GM18867 (cell line): ENCODE data around the gene MRGPRF.

Experiments
- ATAC-seq: cut with Tn5 transposase; IDR thresholded peaks from one replicate; pipeline ENCODE4 v1.9.1; 2021; ENCODE audit warnings: mild to moderate bottlenecking, moderate library complexity; ENCODE audit not compliant: unreplicated experiment

The MRGPRF gene

DNA sequence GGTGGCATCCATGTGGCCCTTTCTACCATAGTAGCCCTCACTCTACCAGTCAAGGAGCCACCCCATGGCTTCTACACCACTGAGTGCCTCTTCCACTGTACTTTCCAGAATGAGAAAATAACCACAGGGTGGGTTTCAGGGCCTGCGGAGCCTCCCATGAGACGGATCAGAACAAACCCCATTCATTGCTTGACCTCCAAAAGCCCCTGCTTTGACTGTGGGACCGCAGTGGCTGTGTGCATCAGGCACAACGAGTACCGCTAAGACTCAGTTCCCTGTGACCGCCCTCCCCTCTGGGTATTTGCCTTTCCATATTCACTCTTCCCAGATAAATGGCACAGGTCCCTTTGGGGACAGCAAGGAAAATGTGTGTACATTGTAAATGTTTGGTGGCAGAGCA is 11.5 kb upstream of the MRGPRF start:
- ATAC-seq, result no peak

DNA sequence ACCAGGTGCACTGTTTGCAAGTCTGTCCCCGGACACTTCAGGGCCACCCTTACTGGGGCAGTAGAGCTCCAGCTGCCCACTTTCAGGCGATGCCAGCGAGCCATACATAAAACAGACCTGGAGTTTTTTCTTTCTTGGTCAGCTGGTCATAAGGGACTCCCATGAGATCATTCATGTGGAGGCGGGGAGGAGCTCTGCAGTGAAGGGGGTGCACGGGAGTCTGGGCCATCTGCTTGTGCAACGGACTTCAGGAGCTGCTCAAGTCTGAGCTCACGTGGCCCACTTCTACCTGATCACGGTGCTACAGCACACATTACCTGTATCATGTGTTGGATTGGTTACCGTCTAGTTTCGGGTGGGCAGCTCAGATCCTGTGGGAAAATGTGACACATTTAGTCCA is 9.2 kb upstream of the MRGPRF start:
- no peak for ATAC-seq

DNA sequence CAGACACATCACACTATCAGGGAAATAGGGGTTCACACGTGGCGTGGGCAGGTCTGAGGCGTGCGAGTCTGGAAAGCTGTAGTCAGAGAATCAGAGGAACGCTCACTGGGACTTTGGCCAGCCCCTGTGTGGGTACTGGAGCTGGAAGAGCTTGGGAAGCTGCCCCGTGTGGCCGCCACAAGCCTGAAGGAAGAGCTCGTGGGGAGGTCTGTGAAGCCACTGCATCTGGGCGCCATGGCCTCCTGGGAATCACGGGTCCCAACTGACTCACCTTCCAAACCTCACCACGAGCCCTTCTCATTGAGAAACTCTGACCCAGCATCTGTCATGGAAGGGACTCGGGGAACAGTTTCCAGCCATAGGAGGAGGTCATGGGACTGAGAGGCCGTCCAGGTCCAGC is 5.9 kb upstream of the MRGPRF start:
- no peak for ATAC-seq

DNA sequence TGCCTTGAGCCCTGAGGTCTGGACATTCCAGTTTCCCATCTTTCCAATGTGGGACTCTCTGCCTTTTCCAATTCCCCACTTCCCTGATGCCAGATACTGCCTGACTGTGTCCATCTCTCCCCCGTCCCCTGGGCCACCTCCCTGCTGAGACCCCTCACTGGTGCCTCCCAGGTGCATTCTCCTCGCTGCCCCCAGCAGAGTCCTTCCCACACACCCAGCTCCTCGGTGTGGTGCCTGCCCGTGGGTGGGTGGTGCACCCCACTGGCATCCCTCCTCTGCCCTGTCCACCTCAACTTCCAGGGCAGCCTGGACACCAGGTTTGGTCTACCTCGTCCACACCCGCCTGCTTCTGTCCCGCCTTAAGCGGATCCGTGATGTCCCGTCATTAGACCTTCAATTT is 4.9 kb upstream of the MRGPRF start:
- ATAC-seq, result no peak

DNA sequence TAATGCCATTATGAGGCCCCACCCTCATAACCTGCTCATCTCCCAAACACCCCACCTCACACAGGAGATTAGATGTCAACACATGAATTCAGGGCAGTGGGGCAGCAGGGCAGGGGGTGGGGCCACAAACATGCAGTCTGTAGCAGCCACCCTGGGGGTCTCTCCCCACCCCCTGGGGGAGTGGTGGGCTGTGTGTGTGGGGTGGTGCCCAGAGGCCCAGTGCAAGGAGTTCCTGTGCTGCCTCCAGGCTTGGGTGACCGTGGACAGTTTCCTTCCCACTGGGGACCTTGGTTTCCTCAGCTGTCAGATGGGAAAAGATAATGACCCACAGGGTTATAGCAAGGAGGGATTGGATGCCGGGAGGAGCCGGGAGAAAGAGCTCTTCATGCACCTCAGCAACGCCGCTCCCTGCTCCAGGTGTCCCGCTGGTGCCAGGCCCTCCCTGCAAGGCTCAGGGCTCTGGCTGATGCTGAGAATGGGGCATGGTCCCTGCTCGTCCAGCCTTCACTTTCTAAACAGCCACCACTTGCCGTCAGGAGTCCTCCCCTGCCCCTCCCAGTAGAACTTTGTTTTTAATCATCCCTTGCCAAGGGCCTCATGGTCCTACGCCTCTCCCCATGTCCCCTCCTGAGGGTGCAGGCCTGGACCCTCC is 2.0 kb upstream of the MRGPRF start:
- no peak for ATAC-seq

DNA sequence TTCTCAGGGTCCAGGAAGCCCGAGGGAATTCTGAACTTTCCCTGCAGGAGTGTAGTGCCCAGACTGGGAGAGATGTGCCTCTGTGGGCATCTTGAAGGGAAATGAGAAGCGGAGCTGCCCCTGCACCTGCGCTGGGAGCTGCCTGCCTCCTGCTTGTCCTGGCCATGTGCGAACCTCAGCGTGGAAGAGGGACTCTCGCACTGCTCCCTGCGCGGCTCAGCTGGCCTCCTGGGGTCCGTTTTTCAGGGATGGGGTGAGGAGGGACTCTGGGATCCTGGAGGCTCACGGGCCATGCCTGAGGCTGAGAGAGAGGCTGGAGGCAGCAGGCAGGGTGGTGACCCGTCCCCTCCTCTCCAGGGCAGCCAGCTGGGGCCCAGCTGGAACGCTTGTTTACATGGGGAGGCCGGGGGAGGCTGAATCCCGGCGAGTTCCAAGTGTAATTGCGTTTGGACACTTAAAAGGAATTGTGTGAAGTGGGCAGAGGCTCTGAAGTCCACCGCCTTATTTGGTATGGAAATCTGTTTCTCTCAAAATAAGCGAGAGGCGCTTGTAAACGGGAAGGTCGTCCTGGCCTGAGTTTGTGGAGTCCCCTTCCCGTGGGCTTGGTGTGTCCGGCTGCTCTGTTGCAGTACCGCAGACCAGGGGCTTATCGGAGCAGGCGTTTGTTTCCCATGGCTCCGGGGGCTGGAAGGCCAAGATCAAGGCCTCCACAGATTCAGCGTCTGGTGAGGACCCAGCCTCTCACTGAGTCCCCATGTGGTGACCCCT is 1.2 kb upstream of the MRGPRF start:
- no peak for ATAC-seq

DNA sequence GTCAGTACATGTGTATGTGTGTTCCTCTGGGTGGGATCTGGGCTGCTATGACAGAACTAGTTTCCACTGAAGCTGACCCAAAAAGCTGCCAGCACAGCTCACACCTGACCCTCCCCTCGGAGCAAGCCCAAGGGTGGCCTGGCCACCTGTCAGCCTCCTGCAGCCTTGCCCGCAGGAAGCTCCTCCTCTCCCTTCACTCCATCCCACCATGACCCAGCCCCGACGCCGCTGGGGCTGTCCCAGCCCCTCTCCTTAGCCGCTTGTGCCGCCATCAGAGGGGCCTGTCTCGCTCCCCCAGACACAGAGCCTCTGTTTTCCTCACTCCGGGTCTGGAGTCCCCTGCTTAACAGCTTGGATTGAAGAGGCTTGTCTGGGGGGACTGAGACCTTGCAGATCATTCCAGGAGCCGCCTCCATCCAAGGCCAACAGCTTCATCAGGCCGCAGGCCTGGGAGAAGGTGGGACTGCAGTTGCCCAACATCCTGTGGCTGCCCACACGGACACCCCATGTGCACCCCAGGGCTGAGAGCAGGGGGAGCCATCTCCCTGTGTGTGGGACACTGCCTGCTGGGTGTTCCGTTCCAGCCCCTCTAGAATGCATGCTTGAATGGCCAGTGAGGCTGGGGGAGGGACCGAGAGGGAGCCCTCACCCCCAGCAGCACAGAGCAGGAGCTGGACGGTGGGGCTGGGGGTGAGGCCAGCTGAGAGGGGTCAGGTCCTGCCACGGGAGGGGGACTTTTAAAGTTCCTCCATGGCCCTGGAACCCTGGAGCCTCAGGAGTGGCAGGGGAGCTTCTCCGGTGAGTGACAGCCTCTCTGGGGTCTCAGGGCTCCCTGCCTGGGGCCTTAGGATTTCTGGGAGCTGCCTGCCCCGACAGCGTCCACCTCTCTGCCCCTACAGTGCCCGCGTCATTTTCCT is 696 bp downstream of the MRGPRF start:
- no peak for ATAC-seq

DNA sequence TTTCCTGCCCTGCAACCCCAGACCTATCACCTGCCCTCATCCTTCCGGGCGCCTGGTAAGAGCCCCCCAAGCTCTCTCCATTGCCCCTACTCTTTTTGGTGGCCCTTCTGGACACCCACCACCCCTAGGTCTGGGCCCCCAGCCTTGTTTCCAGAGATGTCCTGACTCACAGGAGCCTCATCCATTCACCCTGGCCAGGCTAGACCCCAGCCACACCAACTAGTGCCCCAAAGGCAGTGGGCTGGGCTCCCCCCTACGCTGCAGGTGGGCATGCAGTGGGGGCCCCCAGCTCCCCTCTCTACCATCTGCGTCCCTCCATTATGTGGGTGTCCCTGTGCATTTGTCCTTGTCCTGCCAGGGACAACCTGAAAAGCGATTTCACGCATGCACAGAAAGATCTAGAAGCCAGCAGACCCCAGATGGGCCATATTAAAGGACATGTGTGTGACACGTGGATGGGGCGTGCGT is 1.4 kb downstream of the MRGPRF start:
- ATAC-seq, result no peak

DNA sequence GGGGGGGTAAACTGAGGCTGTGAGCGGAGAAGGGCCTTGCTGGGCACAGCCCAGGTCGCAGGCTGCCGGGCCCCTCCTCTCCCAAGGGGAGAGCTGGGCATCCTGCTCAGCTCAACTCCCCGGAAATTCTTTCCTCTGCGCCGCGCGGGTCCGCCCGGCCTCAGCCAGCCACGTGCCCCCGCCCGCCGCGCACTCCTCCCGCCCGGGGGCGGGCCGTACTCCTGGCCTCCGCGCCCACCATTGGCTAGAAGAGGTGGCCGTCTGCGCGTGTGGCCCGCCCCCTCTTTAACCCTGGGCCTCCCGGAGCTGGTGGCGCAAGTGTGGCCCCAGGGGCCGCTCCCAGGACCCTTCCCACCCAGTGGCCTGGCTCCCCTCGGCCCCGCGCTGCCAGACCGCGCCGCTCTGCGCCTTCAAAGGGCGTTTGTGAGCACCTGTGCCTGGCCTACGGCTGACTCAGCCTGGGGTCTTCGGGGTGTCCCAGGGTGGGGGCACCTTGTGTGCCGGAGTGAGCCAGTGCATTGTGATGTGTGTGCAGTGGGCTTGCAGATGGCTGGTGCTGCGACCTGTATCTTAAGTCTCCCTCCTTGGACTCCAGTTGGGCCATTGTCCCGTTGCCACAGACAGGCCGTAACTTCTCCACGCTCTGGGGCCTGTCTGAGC is 2.0 kb downstream of the MRGPRF start:
- no peak for ATAC-seq

DNA sequence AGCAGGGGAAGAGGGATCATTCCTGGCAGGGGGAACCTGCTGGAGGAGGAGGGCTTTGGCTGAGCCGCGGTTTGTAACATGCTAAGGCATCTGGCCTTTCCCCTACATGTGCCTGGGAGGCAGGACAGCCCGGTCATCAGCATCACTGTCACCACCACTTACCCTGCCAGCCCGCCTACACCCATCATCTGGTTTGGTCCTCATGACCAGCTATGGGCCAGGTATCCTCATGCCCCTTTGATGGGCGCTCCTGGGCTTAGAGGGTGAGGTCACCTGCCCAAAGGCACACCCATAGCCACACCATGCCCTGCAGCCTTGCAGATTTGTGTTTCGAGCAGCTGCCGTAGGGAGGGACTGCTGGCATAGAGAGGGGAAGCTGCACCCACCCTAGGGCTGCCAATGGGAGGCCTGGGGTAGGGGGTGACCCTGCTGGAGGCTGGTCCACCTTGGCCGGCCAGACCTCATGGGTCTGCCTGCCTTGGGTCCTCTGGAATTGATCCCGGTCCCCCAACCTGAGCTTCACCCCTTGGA is 2.6 kb downstream of the MRGPRF start:
- ATAC-seq, result no peak

DNA sequence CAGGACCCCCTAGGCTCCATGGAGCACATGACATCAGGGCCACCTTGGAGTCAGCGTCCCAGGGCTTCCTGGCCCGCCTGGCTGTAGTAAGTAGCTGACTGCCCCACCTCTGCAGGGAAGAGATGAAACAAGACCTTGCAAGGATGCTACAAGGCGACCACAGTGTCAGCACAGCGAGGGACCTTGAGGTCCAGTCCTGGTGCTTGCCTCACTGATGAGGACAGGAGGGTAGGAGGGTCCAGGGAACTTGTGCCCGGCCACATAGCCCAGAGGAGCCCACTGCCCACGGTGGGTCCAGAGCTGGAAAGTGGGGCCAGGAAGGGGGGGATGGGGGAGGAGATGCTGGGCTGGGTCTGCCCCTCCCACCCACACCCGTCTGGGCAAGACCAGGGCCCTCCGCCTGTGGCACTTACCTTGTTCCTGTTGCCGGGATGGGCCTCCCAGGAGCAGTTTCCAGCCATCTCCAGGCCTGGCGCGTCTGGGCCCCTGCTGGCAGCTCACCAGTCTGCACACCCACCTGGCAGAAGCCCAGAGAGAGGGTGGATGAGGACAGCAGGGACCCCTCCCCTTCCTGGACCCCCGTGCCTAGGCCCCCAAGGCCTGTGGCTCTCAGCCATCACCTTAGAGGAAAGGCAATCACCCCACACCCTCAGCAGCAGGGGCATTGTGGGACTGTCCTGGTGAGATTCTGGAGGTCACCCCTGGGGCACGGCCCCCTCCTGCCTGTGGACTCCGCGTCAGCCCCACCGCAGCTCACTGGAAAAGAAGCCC is 3.4 kb downstream of the MRGPRF start:
- ATAC-seq, result no peak

DNA sequence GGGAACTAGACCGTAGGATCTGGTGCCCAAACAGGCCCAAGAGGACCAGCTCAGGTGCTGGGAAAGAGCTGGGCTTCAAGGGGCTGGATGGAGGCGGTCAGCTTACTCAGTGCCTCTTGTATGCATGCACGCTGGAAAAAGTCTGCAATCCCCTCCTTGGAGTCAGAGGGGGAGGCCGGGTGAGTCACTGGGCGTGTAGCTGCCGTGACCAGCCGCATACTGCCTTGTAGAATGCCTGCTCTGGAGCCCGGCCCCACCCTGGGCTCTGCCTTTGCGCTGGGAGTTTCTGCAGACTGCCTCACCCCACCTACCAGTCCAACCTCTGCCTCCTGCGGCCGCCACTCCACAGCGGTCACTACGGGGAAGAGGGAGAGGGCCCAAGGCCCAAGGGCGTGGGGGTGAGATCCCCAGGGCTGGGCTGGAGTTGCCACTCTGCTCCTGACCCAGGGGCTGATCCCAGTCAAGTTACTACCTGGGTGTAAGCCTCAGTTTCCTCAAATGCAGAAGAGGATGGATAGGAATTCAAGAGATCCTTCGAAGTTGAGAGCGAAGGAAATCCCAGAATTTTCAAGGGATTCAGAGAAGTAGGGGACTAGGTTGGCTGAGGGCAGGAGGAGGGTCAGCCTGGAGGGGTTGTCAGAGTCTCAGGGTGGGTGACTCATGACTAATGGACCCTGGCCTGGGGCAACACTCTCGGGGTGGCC is 4.2 kb downstream of the MRGPRF start:
- no peak for ATAC-seq

DNA sequence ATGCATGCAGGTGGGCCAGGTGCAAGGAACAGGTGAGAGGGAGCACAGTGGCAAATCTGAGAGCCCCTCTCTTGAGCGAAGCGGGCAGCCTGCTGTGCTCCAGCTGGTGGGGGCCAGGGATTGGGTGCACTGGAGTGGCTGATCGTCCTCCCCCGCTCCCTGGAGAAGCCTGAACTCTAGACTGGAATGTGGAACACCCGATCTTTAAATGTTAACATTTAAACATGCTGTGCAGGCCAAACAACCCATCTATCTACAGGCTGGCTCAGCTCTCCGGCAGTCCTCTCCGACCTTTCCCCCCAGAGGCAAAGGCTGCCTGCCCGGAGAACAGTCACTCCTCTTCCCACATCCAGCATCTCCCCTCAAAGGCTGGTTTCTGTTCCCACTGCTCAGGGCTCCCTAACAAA is 5.1 kb downstream of the MRGPRF start:
- ATAC-seq, result no peak

DNA sequence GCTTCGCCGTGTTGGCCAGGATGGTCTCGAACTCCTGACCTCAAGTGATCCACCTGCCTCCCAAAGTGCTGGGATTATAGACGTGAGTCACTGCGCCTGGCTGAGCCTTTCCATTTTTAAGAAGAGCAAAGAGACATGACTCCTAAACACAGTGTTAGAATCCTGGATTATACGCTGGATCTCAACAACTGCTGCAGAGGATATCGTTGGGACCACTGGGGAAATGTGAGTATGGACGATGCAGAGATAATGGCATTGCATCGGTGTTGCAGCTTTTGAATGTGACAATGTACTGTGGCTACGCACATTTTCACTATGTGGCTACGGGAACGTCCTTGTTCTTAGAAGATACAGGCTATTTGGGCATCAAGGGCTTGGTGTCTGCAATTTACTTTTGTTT is 6.2 kb downstream of the MRGPRF start:
- ATAC-seq, result no peak

DNA sequence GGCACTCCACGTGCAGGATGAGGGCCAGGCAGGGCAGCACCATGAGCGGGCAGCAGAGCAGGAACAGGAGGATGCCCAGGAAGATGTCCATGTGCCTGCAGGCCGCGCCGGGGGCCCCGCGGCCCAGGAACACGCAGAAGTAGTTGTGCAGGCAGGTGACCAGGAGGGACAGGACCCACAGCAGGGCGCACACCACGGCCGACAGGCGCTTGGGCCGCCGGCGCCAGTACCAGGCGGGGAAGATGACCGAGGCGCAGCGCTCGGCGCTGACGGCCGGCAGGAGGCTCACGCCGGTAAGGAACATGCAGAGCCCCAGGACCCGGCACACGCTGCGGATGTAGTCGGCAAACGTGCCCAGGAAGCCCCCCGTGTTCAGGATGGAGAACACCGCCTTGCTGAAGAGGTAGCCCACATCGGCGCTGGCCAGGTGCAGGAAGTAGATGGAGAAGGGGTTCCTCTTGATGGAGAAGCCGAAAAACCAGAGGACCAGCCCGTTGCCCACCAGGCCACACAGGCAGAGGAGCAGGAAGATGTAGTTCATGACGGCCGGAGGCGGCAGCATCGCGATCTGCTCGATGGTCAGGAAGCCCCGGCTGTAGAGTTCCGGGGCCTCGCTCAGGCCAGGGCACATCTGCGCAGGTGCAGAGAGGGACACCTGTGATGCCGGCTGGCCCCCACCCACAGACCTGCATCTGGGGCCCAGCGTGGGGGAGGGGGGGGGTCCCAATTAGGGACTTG is 7.2 kb downstream of the MRGPRF start:
- no peak for ATAC-seq

DNA sequence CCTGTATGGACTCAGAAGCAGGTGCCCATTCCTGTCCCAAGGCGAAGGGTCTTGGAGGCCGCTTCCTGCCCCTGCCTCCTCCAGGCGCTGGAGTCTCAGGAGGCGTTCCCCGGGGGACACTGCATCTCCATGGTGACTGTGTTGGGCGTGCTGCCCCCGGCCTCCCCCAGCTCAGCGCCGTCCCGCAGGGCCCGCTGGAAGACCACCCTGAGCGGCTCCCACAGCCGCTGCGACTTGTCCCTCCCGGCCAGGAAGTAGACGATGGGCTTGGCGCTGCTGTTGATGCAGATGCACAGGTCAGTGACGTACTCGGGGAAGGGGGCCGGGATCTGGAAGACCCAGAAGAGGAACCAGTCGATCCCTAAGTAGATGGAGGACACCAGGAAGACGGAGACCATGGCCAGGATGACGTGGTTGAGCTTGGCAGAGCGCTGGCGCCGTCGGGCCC is 7.8 kb downstream of the MRGPRF start:
- ATAC-seq, result no peak

DNA sequence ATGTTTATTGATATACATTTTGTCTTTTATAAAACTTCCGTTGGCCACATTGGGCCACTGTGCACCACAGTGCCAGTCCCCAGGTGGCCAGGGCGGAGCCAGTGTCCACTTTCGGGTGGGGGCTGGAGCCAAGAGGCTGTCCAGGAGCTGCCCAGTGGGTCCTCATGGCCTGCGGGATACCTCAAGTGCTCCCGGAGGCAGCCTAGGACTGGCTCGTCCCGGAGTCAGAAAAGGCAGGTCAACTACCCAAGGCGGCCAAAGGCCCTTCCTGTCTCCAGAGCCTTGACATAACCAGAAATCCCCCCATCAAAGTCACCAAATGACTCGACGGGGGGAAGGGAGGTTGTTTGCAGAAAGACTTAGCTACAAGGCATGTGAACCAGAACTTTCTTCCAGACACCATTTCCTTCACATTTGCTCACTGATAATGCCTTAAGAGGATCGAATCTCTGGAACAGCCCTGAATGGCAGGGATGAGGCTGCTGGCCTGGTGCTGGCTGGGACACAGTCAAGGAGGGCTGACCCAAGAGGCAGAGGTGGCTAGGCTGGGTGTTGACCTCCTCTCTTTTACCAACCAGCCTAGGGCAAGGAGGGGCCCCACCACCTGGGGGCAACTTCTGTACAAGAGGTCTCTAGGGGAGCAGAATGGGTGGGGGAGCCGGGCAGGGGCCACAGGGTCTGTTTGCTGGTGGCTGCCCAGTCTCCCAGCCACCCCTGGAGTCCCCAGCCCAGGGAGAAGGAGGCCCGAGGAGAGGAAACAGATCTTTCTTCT is 8.4 kb downstream of the MRGPRF start:
- no peak for ATAC-seq

DNA sequence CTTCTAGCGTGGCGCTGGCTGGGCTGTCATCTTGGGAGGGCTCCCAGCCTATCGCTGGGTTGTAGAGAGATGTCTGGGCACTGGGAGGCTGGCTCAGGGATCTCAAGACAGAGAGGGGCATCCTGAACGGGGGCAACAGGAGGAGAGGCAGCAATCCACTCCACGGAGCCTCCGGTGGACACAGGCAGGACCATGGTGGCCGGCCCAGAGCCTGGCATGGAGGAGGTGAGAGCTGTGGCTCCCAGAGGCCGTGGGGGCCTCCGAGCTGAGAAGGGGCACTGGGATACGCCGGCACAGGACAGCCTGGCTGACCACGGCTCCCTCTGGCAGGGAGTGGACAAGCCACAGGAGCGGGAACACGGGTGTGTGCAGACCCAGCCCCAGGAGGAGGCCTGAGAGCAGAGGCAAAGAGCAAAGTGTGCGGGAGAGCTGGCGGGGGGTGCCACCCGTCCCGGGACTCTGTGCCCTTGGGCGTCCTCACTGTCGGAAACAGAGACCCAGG is 9.1 kb downstream of the MRGPRF start:
- ATAC-seq, result no peak
